ENCODE results near the gene TRAPPC3L.
"Not testable (repeated sequence)": the region's sequence is repeated elsewhere in the genome, so short reads cannot be mapped to it uniquely, and the experiment has no call there.

TRAPPC3L gene

GRCh38 chr6:116515141-116515540 is 30.3 kb downstream of the TRAPPC3L start:
- in situ Hi-C loops (cut with MboI; ENCODE audit: low sequenced_read_pairs): no loop called here

DNA sequence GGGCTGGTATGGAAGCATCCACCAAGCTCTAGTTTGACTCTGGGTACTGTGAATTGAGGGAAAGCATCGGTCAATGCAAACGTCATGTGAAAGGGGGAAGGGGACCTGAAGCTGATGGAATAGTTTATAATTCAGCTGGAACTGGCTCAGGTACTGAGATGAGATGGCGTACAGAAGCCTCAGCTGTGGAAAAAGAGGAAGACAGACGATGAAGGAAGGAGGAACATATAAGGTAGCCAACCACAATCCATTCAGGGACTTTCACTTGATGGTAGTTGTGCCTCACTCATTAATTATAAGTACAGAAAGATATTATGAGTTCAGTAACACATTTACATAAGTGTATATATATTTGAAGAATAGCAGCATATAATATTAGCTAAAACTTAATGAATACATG is 31.4 kb downstream of the TRAPPC3L start:
- in situ Hi-C loops (cut with MboI; ENCODE audit: low sequenced_read_pairs): no loop called here

- in situ Hi-C loops (cut with MboI; ENCODE audit: low sequenced_read_pairs): no loop called here
These were observed 32.1 kb downstream of the TRAPPC3L start for GRCh38 chr6:116513224-116513875.

- in situ Hi-C loops (cut with MboI; ENCODE audit: low sequenced_read_pairs): no loop called here
These were observed 32.8 kb downstream of the TRAPPC3L start for GRCh38 chr6:116512734-116513133.

DNA sequence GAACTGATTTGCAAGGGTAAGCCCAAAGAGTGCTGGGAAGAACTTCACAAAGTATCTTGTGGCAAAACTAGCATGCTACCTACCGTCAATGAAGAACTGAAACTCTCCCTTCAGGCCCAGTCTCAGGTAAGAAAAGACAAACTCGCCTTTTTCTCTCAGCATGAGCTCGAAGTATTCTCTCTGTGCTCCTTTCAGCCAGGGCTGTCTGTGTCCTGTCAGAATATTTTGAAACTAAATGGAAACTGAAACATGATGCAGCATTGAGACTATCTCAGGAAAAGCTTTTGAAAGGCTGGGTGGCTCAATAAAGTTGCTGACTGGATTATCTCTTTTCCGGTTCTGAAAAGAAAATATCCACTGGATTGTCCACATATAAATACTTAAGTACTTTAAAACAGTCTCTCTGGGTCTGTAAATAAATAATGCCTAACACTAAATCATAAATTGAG is 33.3 kb downstream of the TRAPPC3L start:
- in situ Hi-C loops (cut with MboI; ENCODE audit: low sequenced_read_pairs): no loop called here

GRCh38 chr6:116511424-116512110 is 33.9 kb downstream of the TRAPPC3L start, which contains the start of gene CALHM5:
Gene CALHM5 (plus strand): TSS chr6:116511639. CDS start chr6:116511697, 58 bp downstream.
- in situ Hi-C loops (cut with MboI; ENCODE audit: low sequenced_read_pairs): no loop called here

DNA sequence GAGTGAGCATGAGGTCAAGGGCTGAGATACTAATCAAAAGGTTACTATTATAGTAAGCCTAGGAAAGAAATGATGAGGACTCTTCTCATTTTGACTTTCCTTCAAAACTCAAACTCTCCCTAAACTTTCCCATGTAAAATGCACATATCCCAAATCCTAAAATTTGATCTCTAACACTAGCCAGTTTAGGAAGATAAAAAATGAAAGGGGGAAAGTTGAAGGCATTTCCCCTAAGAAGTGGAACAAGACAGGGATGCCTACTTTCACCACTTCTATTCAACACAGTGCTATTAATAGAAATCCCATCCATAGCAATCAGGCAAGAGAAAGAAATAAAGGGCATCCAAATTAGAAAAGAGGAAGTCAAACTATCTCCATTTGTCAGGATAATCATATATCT is 37.0 kb downstream of the TRAPPC3L start:
- in situ Hi-C loops (cut with MboI; ENCODE audit: low sequenced_read_pairs): no loop called here

- in situ Hi-C loops (cut with MboI; ENCODE audit: low sequenced_read_pairs): no loop called here
These were observed 38.2 kb downstream of the TRAPPC3L start for GRCh38 chr6:116507324-116507723.

GRCh38 chr6:116500969-116501433 is 44.5 kb downstream of the TRAPPC3L start:
- in situ Hi-C loops (cut with MboI; ENCODE audit: low sequenced_read_pairs): no loop called here

DNA sequence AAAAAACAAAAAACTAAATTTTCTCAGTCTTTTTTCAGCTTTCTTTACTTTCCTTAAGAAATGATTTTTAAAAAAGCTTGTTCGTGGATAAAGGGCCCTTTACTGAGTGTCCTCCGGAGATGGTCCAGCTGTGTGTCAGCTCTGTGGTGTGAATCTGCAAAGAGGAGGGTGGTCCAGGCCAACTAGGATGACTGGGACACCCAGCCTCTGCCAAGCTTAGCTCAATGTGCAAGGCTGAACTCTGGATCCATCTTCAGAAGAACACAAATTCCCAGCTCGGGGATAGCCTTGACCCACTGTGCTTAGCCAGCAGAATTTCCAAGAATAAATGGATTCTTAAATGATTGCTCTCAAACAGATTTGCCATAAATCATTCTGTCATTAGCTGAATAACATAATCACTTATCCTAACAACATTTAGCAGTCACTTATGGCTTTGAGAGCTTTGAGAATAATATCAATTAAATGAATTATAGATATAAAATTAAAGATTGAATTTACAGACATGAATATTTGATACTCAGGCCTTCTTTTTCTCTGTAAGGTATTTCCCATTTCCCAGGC is 48.3 kb downstream of the TRAPPC3L start:
- in situ Hi-C loops (cut with MboI; ENCODE audit: low sequenced_read_pairs): no loop called here

DNA sequence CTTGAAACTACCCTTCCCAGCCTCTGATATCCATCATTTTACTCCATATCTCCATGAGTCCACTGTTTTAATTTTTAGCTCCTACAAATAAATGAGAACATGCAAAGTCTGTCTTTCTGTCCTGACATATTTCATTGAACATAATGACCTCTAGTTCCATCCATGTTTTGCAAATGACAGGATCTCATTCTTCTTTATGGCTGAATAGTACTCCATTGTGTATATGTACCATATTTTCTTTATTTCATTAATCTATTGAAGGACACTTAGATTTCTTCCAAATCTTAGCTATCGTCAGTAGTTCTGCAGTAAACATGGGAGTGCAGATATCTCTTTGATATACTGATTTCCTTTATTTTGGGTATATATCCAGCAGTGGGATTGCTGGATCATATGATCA is 50.3 kb downstream of the TRAPPC3L start:
- in situ Hi-C loops (cut with MboI; ENCODE audit: low sequenced_read_pairs): not testable (repeated sequence)

- in situ Hi-C loops (cut with MboI; ENCODE audit: low sequenced_read_pairs): no loop called here
These were observed 53.0 kb downstream of the TRAPPC3L start for GRCh38 chr6:116492331-116493067.

DNA sequence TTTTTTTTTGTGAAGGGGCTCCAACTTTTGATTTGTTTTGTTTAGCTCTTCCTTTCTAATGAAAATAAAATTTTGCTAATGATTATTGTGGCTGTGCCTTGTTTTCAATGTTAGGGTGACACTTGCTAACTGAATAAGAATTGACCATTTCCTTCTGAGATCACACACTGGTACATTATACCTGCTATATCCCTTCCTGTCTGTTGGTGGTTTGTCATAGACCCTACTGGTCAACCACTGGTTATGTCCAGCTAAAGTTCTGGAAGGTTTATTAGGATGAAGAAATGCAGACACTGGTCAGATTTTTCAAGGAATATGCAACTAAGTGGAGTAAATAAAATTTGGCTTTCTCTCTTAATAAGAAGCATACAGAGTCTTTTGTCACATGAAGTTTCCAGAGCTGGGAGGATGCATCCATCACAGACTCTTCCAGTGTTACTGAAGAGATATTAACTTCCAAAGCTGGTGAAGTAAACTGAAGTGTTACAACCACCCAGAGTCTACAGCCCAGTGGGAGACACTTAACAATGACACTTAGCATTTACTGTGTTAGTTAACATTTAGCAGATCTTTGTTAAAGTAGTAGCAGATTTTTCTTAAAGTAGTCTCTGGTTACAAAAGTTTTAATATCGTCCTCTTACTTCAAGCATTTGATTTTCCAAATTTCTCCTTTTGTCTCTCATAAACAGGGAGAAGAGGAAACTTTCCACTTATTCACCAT is 53.7 kb downstream of the TRAPPC3L start:
- in situ Hi-C loops (cut with MboI; ENCODE audit: low sequenced_read_pairs): no loop called here

GRCh38 chr6:116485559-116486184 is 59.8 kb downstream of the TRAPPC3L start:
- in situ Hi-C loops (cut with MboI; ENCODE audit: low sequenced_read_pairs): no loop called here

- in situ Hi-C loops (cut with MboI; ENCODE audit: low sequenced_read_pairs): no loop called here
These were observed 61.9 kb downstream of the TRAPPC3L start for GRCh38 chr6:116483616-116484015.

DNA sequence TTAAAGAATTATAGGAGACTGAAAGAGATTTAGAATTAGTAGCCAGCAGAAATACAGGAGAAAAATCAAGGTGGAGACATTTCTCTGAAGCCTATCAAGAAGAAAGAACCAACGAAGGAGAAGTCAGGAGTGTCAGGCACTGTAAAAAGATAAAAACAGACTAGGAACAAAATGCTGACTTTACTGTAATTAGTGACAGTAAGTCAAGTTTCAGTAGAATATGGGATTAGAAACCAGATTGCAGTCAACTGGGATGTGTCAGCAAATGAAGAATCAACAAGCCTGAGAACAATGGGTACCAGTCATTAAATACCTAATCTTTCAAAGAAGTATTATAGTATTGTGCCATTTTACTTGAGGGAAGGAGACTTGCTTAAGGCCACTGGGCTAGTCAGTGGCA is 62.7 kb downstream of the TRAPPC3L start:
- in situ Hi-C loops (cut with MboI; ENCODE audit: low sequenced_read_pairs): no loop called here

- in situ Hi-C loops (cut with MboI; ENCODE audit: low sequenced_read_pairs): no loop called here
These were observed 69.3 kb downstream of the TRAPPC3L start for GRCh38 chr6:116476002-116476678.

- in situ Hi-C loops (cut with MboI; ENCODE audit: low sequenced_read_pairs): no loop called here
These were observed 70.3 kb downstream of the TRAPPC3L start for GRCh38 chr6:116475141-116475540.

DNA sequence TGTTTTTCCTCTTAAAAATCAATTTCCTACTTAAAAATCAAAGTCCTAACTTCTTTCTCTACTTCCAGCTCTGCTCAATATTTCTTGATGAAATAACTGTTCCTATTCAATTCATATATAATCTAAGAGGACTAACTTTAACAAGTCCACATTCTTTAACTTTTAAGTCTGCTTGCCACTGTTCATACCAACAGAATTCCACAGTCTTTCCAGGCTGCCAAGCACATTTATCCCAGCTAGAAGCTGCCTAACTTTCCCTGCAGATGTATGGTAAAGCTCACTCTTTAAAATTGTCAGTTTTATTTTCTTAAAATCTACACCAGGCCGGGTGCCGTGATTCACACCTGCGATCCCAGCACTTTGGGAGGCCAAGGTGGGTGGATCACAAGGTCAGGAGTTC is 72.8 kb downstream of the TRAPPC3L start:
- in situ Hi-C loops (cut with MboI; ENCODE audit: low sequenced_read_pairs): no loop called here

GRCh38 chr6:116471531-116471930 is 74.0 kb downstream of the TRAPPC3L start:
- in situ Hi-C loops (cut with MboI; ENCODE audit: low sequenced_read_pairs): no loop called here

Data from hTERT RPE-1 (cell line).